GM19452 (cell line): Measurements from ENCODE around the gene TAS1R3.
A peak's percentile ranks its signal among the peaks of the same experiment; 100 is the strongest.

ENCODE experiments used
- ATAC-seq: cut with Tn5 transposase; IDR thresholded peaks from one replicate; pipeline ENCODE4 v1.9.1; 2021; ENCODE audit not compliant: unreplicated experiment

Gene TAS1R3

DNA sequence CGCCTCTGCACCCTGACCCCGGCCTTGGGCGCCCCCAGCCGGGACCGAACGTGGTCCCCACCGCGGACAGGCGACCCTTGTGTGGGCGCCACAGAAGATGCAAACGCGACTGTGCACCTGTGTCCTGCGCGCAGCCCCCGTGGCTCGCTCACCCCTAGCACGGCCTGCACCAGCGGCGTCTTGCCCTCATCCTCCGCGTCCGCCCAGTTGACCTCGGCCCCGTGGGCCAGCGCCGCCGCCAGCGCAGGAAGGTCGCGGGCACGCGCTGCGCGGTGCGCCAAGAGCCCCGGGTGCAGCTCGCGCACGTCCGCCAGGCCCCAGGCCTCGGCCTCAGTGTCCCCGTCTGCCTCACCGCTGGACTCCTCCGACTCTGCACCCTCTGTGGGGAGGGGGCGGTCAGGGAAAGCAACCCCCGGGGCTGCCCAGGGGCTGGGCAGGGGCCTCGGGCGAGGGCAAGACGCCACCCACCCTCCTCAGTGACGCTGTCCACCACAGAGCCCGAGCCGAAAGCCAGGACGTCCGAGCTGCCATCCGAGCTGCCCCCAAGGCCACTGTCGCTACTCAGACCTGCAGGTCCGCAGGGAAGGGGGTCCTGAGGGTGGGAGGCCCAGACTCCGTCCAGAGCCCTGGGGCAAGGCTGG is 36.7 kb upstream of the TAS1R3 start:
- no peak for ATAC-seq

DNA sequence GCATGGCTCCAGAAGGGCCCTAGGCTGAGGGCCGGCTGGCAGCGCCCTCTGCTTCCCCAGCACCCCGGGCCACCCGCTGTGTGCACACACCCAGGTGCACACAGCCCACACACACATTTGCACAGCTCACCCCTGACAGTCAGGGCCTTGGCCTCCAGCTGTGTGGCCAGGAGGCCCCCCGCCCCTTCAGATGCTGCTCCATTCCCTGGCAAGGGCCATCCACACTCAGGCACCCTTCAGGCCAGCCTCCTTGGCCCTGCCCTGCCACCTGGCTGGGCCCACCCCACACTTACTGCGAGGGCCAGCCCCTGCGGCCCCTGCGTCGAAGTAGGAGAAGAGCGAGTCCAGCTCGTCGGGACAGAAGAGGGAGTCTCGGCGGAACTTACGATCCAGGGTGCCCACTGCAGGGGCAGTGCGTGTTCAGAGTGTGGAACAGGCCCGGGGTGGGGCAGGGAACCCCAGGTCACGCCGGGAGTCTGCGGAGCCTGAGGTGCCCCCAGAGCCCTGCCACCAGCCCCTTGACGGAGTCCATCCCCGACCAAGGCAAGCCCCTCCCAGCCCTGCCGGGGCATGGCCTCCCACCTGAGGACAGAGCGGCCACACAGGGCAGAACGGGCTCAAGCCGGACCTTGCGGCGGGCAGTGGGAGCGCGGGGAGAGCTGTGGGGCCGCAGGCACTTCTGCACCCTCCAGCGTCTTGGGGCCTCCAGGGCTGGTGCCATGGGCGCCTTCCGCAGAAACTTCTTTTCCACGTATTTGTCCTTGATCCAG is 35.7 kb upstream of the TAS1R3 start:
- ATAC-seq: no peak

DNA sequence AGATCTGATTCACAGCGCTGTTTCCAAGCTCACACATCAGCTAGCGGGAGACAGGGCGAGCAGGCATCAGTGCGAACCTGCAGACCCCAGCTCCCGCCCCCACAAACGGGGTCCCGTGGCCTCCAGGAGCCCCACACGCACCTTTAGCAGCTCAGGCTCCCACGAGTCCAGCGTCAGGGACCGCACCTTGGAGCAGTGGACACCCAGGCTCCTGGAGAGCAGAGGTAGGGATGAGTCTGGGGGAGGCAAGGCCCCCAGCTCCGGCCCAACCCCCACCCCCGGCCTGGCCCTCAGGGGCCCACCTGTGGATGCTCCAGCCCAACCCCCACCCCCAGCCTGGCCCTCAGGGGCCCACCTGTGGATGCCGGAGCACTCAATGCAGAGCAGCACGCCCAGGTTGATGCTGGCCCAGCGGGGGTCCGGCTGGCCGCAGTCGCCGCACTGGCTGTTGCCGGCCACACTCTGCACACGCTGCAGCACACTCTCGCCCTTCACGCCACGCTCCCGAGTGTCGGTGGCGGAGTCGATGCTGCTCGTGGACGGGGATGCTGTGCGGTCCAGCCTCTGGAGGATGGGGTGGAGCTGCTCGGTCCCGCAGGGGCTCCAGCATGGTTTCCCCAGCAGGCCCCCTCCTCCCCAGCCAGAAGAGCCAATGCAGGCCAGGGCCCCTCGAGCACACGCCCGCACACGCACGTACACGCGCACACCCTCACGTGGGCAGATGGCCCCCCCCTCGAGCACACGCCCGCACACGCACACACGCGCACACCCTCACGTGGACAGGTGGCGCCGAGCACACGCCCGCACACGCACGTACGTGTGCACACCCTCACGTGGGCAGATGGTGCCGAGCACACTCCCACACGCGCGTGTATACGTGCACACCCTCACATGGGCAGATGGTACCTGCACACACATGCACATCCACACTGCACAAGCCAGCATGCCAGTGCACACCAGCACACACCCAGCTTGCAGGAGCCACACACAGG is 34.7 kb upstream of the TAS1R3 start:
- no peak for ATAC-seq

DNA sequence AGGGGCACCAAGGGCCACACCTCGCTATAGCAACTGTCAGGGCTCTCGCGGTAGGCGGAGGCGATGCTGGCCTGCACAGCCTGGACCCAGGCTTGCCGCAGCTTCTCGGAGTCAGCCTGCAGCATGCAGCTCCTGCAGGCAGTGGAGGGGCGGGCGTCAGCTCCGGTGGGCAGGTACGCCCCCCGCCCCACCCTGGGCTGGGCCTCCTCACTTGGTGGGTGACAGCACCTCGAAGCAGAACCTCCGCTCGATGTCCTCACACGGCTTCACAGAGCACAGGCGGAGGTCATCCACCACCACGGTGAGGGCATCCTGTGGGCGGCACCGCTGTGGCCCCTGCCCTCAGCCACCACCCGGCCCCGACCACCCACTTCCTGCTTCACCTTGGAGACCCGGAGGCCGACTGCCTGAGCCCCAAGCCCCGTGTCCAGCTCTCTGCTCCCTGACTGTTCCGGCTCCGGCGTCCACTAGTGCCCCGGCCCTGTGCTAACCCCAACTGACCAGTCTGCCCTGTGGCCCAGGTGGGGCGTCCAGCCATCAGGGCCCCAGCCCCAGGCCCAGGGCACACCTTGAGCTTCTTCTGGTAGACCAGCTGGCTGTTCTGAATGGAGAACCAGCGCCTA is 33.2 kb upstream of the TAS1R3 start:
- ATAC-seq: no peak

DNA sequence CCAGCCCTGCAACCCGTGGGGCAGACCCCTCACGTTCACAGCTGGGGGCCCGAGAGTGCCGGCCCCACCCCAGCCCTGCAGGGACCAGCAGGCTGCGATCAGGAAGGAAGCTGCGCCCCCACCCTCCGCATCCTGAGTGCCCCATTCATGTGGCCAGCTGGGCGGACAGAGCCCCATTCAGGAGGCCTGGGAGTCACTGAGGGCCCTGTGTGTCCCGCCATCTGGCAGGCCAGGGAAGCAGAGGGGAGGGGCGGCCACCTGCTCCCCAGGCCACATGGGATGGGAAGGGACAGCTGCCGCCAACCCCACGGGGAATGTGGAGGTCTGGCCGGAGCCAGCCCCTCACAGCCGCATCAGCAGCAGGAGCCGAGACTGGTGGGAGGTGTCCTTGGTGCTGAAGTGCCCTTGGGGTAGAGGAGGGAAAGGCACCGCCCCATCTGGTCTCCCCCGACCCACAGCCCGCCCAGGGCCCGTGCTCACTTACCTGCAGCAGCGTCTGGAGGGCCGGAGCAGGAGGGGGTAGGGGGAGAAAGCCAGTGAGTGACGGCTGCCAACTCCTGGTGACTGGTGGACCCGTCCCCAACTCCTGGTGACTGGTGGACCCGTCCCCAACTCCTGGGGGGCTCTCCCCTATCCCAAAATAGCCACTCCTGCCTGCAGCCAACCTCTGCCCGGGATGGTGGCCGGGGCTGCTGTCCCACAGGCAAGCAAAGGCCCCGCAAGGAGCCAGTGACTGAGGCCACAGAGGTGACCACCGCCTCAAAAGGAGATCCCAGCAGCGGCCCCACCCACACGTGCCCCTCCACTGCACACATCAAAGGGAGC is 32.0 kb upstream of the TAS1R3 start:
- ATAC-seq: no peak

DNA sequence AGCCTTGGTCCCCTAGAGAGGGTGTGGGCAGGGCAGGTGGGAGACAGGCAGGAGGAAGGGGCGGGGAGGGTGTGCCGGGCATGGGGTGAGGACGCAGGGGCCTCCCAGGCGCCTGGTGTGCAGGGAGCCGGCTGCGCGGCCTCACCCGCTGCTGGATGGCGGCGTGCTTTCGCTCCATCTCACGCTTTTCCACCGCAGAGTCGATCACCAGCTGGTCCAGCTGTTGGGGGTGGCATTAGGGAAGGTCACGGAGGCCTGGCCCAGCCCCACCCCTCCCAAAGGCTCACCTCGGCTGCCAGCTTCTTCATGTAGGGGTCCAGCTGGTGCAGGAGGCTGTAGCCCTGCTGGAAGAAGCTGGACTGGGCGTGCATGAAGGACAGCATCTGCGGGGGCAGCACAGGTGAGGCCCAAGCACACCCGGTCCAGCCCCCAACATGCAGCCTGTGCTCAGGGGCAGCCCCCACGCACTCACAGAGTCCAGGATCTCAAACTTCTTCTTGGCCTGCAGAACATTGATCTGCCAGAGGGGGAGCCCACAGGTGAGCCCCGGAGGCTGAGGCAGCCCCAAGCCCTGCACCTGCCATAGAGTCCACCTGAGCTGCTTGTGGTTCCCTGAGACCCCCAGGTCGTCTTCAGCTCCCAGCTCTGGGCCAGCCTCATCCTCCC is 31.3 kb upstream of the TAS1R3 start:
- ATAC-seq: no peak

GRCh38 chr1:1300352-1300739 is 30.7 kb upstream of the TAS1R3 start:
- ATAC-seq: no peak

GRCh38 chr1:1302006-1302430 is 29.1 kb upstream of the TAS1R3 start:
- ATAC-seq: no peak

DNA sequence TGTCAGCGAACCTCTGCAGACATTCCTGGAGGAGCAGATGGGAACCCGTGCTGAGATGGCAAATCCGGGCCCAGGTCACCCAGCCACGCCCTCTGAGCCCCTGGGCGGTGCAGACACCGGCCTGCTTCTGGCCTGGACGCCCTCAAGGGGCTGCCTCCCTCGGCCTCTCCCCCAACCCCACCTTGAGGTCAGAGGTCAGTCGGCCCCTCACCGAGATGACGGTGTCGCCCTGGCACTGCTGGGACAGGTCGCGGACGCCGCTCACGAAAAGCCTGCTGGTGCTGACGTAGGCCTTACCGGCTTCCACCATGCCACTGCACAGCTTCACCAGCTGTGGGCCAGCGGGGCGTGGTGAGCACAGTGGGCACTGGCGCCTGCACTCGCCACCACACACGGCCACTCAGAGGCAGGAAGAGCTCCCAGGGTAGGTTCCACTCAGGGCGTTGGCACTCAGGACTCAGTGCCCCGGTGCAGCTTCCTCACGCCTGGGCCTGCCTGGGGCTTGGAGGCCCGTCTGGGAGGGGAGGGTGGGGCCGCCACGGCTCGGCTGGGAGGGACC is 28.1 kb upstream of the TAS1R3 start:
- ATAC-seq: no peak

DNA sequence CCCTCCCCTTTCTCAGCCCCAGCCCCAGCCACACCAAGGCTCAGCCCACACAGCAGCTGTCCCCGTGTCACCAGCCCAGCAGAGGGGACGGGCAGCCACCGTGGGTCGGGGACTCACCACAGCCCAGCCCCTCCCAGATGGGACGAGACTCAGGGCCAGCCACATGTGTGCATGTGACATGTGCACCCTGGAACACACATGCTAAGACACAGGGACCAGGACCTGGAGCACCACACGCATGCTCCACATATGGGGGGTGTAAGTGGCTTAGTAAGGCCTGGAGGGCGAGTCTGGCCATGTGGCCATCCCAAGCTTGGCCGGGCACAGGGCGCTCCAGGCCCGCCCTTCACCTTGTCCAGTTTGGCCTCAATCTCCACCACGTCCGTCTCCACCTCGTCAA is 27.3 kb upstream of the TAS1R3 start:
- ATAC-seq: no peak

GRCh38 chr1:1304331-1305299 is 26.5 kb upstream of the TAS1R3 start:
- ATAC-seq: no peak

- ATAC-seq: no peak
Measured at GRCh38 chr1:1305300-1306069, 25.6 kb upstream of the TAS1R3 start.

DNA sequence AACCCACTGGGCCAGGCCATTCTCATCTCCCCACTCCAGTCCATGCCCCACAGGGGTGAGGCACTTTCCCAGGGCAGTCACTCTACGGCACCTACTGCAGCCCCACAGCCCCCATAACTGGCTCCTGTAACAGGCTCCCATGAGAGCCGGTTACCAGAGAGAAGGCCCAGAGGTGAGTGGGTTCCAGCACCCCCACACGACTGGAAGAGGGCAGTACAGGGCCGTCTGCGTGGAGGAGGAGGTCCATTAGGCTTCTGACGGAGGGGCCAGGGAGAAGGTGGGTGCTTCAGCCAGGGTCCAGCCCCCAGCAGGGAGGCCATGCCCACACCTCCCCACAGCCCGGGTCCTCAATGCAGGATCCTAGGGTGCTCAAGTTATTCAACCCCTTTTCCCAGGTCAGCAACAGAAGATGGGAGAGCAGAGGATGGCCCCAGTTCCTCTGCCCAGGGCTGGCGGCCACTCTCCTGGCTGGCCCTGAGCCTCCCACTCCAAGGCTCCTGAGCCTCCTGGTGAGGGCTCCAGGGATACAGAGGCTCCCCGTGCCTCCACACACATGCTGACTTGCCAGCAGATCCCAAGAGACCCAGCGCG is 24.9 kb upstream of the TAS1R3 start:
- no peak for ATAC-seq

DNA sequence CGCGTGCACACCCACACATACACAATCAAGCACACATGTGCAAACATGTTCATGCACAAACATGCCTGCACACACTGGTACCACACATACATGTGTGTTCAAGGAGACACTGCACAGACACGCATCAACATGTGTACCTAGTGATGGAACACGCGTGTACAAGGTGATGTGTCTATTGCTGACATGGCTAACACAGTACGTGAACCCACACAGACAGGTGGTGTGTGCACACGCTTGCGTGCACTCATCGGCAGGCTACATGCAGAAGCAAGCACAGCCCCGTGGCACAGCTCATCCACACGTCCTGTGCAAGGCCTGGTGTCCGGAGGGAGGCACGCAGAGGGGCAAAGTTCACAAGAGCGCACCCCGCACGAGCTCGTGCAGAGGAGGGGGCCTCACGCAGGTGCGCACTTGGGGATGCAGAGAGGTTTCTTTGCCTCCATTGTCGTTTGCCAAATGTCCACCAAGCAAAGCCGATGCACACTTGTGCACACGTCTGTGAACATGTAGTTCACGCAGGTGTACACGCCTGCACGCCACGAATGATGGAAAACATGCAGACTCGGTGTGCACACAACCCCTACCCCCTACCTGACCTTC is 24.3 kb upstream of the TAS1R3 start:
- ATAC-seq: no peak

- peak; percentile 7 for ATAC-seq
Measured at GRCh38 chr1:1307261-1307922, 23.7 kb upstream of the TAS1R3 start.
